Glomerular visceral epithelial cell (primary cell): ENCODE measurements around the gene HOXD13.

Experiments used
- DNase-seq: peaks from one replicate; pipeline ENCODE4 v3.0.0-alpha.2; 2016; ENCODE audit errors: extremely low spot score

The HOXD13 gene

GRCh38 chr2:176092270-176093144 is at the start of gene HOXD13:
HOXD13 (plus strand) TSS chr2:176092721; CDS start chr2:176092891, 170 bp downstream.
- no peak for DNase-seq

GRCh38 chr2:176056406-176056805 is 36.1 kb upstream of the HOXD13 start:
- peak; percentile 20 for DNase-seq

- DNase-seq: no peak
These were observed 28.6 kb upstream of the HOXD13 start for GRCh38 chr2:176063958-176064357.

- no peak for DNase-seq
These were observed 25.6 kb upstream of the HOXD13 start for GRCh38 chr2:176066645-176067588.

GRCh38 chr2:176067589-176068418 is 24.7 kb upstream of the HOXD13 start:
- no peak for DNase-seq

- no peak for DNase-seq
These were observed 24.1 kb upstream of the HOXD13 start for GRCh38 chr2:176068419-176068832.

- no peak for DNase-seq
These were observed 20.9 kb upstream of the HOXD13 start for GRCh38 chr2:176071330-176072291.

GRCh38 chr2:176072292-176072669 is 20.2 kb upstream of the HOXD13 start:
- no peak for DNase-seq

- DNase-seq: no peak
These were observed 19.3 kb upstream of the HOXD13 start for GRCh38 chr2:176072951-176073904.

GRCh38 chr2:176074919-176075425 is 17.5 kb upstream of the HOXD13 start:
- no peak for DNase-seq

GRCh38 chr2:176075481-176075880 is 17.0 kb upstream of the HOXD13 start:
- no peak for DNase-seq

GRCh38 chr2:176076063-176076462 is 16.5 kb upstream of the HOXD13 start:
- DNase-seq: no peak

- DNase-seq: no peak
These were observed 15.7 kb upstream of the HOXD13 start for GRCh38 chr2:176076796-176077195.

- DNase-seq: no peak
These were observed 13.8 kb upstream of the HOXD13 start for GRCh38 chr2:176078541-176079284.

GRCh38 chr2:176079285-176079830 is 13.2 kb upstream of the HOXD13 start:
- no peak for DNase-seq

GRCh38 chr2:176079831-176080539 is 12.5 kb upstream of the HOXD13 start:
- DNase-seq: peak; percentile 68
